Lower lobe of right lung (tissue), 2 donors: ENCODE data around the gene ZNF664. TPM values are rescaled to one million over a fixed set of nuclear protein-coding genes. Genes with fewer than 3 reads are reported as not detected.
A peak's percentile ranks its signal among the peaks of the same experiment; 100 is the strongest.

Experiments used
- ATAC-seq, 2 donors: fragments of 200-7000 bp; cut with Tn5 transposase; one replicate each; pipeline ENCODE4 v1.9.1; 2020 to 2022; ENCODE audit warnings: mild to moderate bottlenecking in 2 of 2, moderate library complexity in 2 of 2
- DNase-seq: peaks from one replicate; pipeline ENCODE4 v3.0.0-alpha.2; 2020
- H3K27ac ChIP-seq: fragments of 200-600 bp; one replicate; pipeline ENCODE4 v1.8.0; 2022
- H3K27me3 ChIP-seq: fragments of 200-600 bp; one replicate; pipeline ENCODE4 v1.8.0; 2022; ENCODE audit warnings: low read depth
- H3K36me3 ChIP-seq: fragments of 200-600 bp; one replicate; pipeline ENCODE4 v1.8.0; 2022; ENCODE audit warnings: mild to moderate bottlenecking
- H3K4me1 ChIP-seq: fragments of 200-600 bp; one replicate; pipeline ENCODE4 v1.8.0; 2022
- H3K4me3 ChIP-seq: fragments of 200-600 bp; one replicate; pipeline ENCODE4 v1.8.0; 2022; ENCODE audit warnings: mild to moderate bottlenecking
- H3K9me3 ChIP-seq: fragments of 200-600 bp; one replicate; pipeline ENCODE4 v1.8.0; 2022
- CTCF ChIP-seq: fragments of 200-600 bp; IDR thresholded peaks from one replicate; pipeline ENCODE4 v1.8.0; 2022; ENCODE audit warnings: antibody characterized with exemption, mild to moderate bottlenecking
- intact Hi-C: fragments of 100-400 bp; cut with DNase I; formaldehyde crosslinking; loops from one replicate; pipeline ENCODE4 v1.11.0; 2022
- total RNA-seq: library from RNA; stranded (reverse); fragmentation: NEBNext Ultra II Directional; extraction: Animal tissue kit (Norgen Biotek cat#: 25700); gene quantifications from one replicate; pipeline ENCODE4 v1.2.1, GENCODE V29; 2021
- donor health status: DM: no; HTN: yes; CAD: no; lungs with severe emphysema.

The ZNF664 gene
- total RNA-seq, 1 donor from 2014 or later: 84.2 TPM

GRCh38 chr12:123989753-123990152 lies 16.7 kb downstream of the ZNF664 start:
- no peaks in the 10 kb centered on the region for H3K9me3 ChIP-seq
- H3K27me3 ChIP-seq: no peaks in the 10 kb centered on the region
- no peak for DNase-seq
- TF ChIP-seq CTCF: no peak
- H3K36me3 ChIP-seq: peaks cover 41% of the 10 kb centered on the region
- H3K27ac ChIP-seq: no peak overlapping the region
- intact Hi-C loops: loop anchor here (10.0 kb wide), 1 partner anchor 85 kb away; no protein-coding TSS in a partner anchor
- peaks cover 43% of the 10 kb centered on the region for H3K4me1 ChIP-seq
- no peak overlapping the region for H3K4me3 ChIP-seq
- ATAC-seq: no peak

- H3K4me3 ChIP-seq: no peak overlapping the region
- H3K9me3 ChIP-seq: no peaks in the 10 kb centered on the region
- DNase-seq (no peak), ATAC-seq (no peak)
- H3K27me3 ChIP-seq: no peaks in the 10 kb centered on the region
- H3K36me3 ChIP-seq: peaks cover 41% of the 10 kb centered on the region
- H3K4me1 ChIP-seq: peaks cover 42% of the 10 kb centered on the region
- H3K27ac ChIP-seq: no peak overlapping the region
- intact Hi-C loops: no loop called here
- TF ChIP-seq CTCF: no peak
Observed at GRCh38 chr12:123990511-123990910, 17.5 kb downstream of the ZNF664 start.

- no peak overlapping the region for H3K4me3 ChIP-seq
- no peaks in the 10 kb centered on the region for H3K9me3 ChIP-seq
- no peak overlapping the region for H3K27ac ChIP-seq
- intact Hi-C loops: no loop called here
- H3K4me1 ChIP-seq: peaks cover 36% of the 10 kb centered on the region
- ATAC-seq (no peak), DNase-seq (no peak)
- H3K36me3 ChIP-seq: peaks cover 41% of the 10 kb centered on the region
- no peak for TF ChIP-seq CTCF
- no peaks in the 10 kb centered on the region for H3K27me3 ChIP-seq
Observed at GRCh38 chr12:123991372-123991951, 18.4 kb downstream of the ZNF664 start.

GRCh38 chr12:123992118-123992825 lies 19.3 kb downstream of the ZNF664 start:
- peaks cover 43% of the 10 kb centered on the region for H3K36me3 ChIP-seq
- no peak for DNase-seq
- no peaks in the 10 kb centered on the region for H3K27me3 ChIP-seq
- H3K9me3 ChIP-seq: no peaks in the 10 kb centered on the region
- no peak for TF ChIP-seq CTCF
- peaks cover 28% of the 10 kb centered on the region for H3K4me1 ChIP-seq
- H3K4me3 ChIP-seq: no peak overlapping the region
- ATAC-seq: no peak
- intact Hi-C loops: no loop called here
- H3K27ac ChIP-seq: no peak overlapping the region

- ATAC-seq: peak in 1 of 2 donors; percentile 7
- peaks cover 49% of the 10 kb centered on the region for H3K36me3 ChIP-seq
Observed at GRCh38 chr12:123995023-123995748, 22.2 kb downstream of the ZNF664 start.

More at GRCh38 chr12:123995023-123995748, 22.2 kb downstream of the ZNF664 start:
- intact Hi-C loops: no loop called here
- no peak for TF ChIP-seq CTCF
- peaks cover 23% of the 10 kb centered on the region for H3K4me1 ChIP-seq
- no peak for DNase-seq
- no peaks in the 10 kb centered on the region for H3K9me3 ChIP-seq
- no peak overlapping the region for H3K4me3 ChIP-seq
- no peak overlapping the region for H3K27ac ChIP-seq
- H3K27me3 ChIP-seq: no peaks in the 10 kb centered on the region
